HCT116 (cell line): ENCODE results near the gene GABPA. TPM values are rescaled to one million over a fixed set of nuclear protein-coding genes. Genes with fewer than 3 reads are reported as not detected.

Experiments
- ATAC-seq: fragments of 200-7000 bp; cut with Tn5 transposase; 2 replicates; pipeline ENCODE4 v1.9.1; 2020; ENCODE audit warnings: mild to moderate bottlenecking, moderate library complexity
- BruUV-seq: library from RNA; stranded (reverse); fragments of 400-500 nt; replicated peaks from 2 replicates; lab custom pipeline; 2021; lab: Mats Ljungman, UMichigan
- CTCF ChIA-PET: fragments of 300-600 bp; sonication (Branson Sonifier 250); formaldehyde crosslinking; loops from one replicate; lab custom pipeline; 2021; ENCODE audit warnings: antibody characterized with exemption; lab: Charles Lee
- POLR2A ChIA-PET: fragments of 300-600, 350-600 bp; sonication (Branson Sonifier 250); formaldehyde crosslinking; loops from one replicate; lab custom pipeline; 2021; ENCODE audit warnings: antibody characterized with exemption; lab: Charles Lee
- RAD21 ChIA-PET, 2 experiments: fragments of 300-600 bp; sonication (Branson Sonifier 250); formaldehyde crosslinking; loops; one replicate each; lab custom pipeline; 2023; ENCODE audit warnings: low total read pairs in 2 of 2; ENCODE audit not compliant: uncharacterized antibody in 2 of 2, unreplicated experiment in 2 of 2, low non-redundant PET in 1 of 2; lab: Charles Lee
- DNase-seq: peaks from one replicate; pipeline ENCODE4 v3.0.0-alpha.2; 2010; ENCODE audit warnings: low read depth, low spot score
- H2AFZ ChIP-seq: fragments of 200-600 bp; shearing (Covaris generic), sonication (generic); 2 replicates; pipeline ENCODE4 v1.6.1; 2017; ENCODE audit warnings: low read depth, mixed run types, mixed read lengths, antibody characterized with exemption, low read length; ENCODE audit not compliant: poor library complexity, severe bottlenecking
- H3K27ac ChIP-seq: 2 replicates; pipeline ENCODE4 v1.5.1; 2012; ENCODE audit warnings: low read depth, low read length
- H3K27me3 ChIP-seq: fragments of 200-600 bp; sonication (generic); 2 replicates; pipeline ENCODE4 v1.6.1; 2016; ENCODE audit warnings: mixed run types, low read length, mixed read lengths; ENCODE audit not compliant: insufficient read depth
- H3K36me3 ChIP-seq, 2 experiments: fragments of 200-500 bp in 1 of 2; fragments of 200-600 bp in 1 of 2; sonication (Bioruptor generic) in 1 of 2; sonication (generic) in 1 of 2; 2 replicates each; pipeline versions ENCODE4 v1.5.1 to v1.6.1; 2014 to 2016; ENCODE audit warnings: low read length in 2 of 2, inconsistent platforms in 1 of 2, mixed read lengths in 1 of 2, mixed run types in 1 of 2; ENCODE audit not compliant: insufficient read depth in 2 of 2, control insufficient read depth in 1 of 2
- H3K4me1 ChIP-seq, 2 experiments: fragments of 200-600 bp in 1 of 2; sonication (generic) in 1 of 2; 2 replicates each; pipeline versions ENCODE4 v1.5.1 to v1.6.1; 2012 to 2017; ENCODE audit warnings: low read length in 2 of 2, inconsistent platforms in 1 of 2, mild to moderate bottlenecking in 1 of 2, mixed read lengths in 1 of 2, mixed run types in 1 of 2, moderate library complexity in 1 of 2; ENCODE audit not compliant: insufficient read depth in 2 of 2, control insufficient read depth in 1 of 2
- H3K4me2 ChIP-seq: fragments of 200-600 bp; sonication (generic); 2 replicates; pipeline ENCODE4 v1.6.1; 2017; ENCODE audit warnings: mixed run types, low read length, mixed read lengths
- H3K4me3 ChIP-seq, 2 experiments: fragments of 200-600 bp in 1 of 2; sonication (generic) in 1 of 2; replicated peaks in 1 of 2; 2 replicates each; pipeline ENCODE4 v1.5.1; 2011 to 2016; ENCODE audit warnings: low read length in 2 of 2, control low read depth in 1 of 2, low read depth in 1 of 2, mild to moderate bottlenecking in 1 of 2, mixed read lengths in 1 of 2, mixed run types in 1 of 2
- H3K79me2 ChIP-seq: fragments of 200-600 bp; sonication (generic); 2 replicates; pipeline ENCODE4 v1.6.1; 2017; ENCODE audit warnings: mild to moderate bottlenecking, mixed run types, low read length, moderate library complexity, mixed read lengths; ENCODE audit not compliant: insufficient read depth
- H3K9ac ChIP-seq: fragments of 200-600 bp; sonication (generic); 2 replicates; pipeline ENCODE4 v1.6.1; 2016; ENCODE audit warnings: low read length, mixed read lengths
- H3K9me2 ChIP-seq: fragments of 200-600 bp; sonication (generic), shearing (Covaris generic); 2 replicates; pipeline ENCODE4 v1.6.1; 2017; ENCODE audit warnings: mixed run types, mild to moderate bottlenecking, moderate library complexity; ENCODE audit not compliant: insufficient read depth
- H3K9me3 ChIP-seq, 2 experiments: fragments of 200-500 bp in 1 of 2; fragments of 200-600 bp in 1 of 2; sonication (Bioruptor generic) in 1 of 2; sonication (generic) in 1 of 2; 2 replicates each; pipeline ENCODE4 v1.6.1; 2014 to 2017; ENCODE audit warnings: low read length in 2 of 2, mixed read lengths in 2 of 2, inconsistent platforms in 1 of 2, low read depth in 1 of 2, mild to moderate bottlenecking in 1 of 2, mixed run types in 1 of 2, moderate library complexity in 1 of 2; ENCODE audit not compliant: control insufficient read depth in 1 of 2, insufficient read depth in 1 of 2
- H4K20me1 ChIP-seq: fragments of 200-600 bp; sonication (generic), shearing (Covaris generic); 2 replicates; pipeline ENCODE4 v1.6.1; 2017; ENCODE audit warnings: mixed run types, mild to moderate bottlenecking, moderate library complexity; ENCODE audit not compliant: insufficient read depth
- CEBPB ChIP-seq: IDR thresholded peaks from 2 replicates; pipeline ENCODE4 v1.6.1; 2012; ENCODE audit warnings: low read depth
- EZH2 ChIP-seq: fragments of 200-600 bp; sonication (generic); IDR thresholded peaks from 2 replicates; pipeline ENCODE4 v1.6.1; 2017; ENCODE audit warnings: antibody characterized with exemption, mixed run types
- JUND ChIP-seq: IDR thresholded peaks from 2 replicates; pipeline ENCODE4 v1.6.1; 2012
- MAX ChIP-seq: IDR thresholded peaks from 2 replicates; pipeline ENCODE4 v1.6.1; 2012
- POLR2AphosphoS5 ChIP-seq: IDR thresholded peaks from 2 replicates; pipeline ENCODE4 v1.6.1; 2011; ENCODE audit warnings: mild to moderate bottlenecking, low read depth, low read length, moderate library complexity
- SIN3A ChIP-seq: IDR thresholded peaks from 2 replicates; pipeline ENCODE4 v1.6.1; 2012; ENCODE audit warnings: low read depth
- YY1 ChIP-seq: IDR thresholded peaks from 2 replicates; pipeline ENCODE4 v1.6.1; 2011; ENCODE audit warnings: low read length, low read depth, moderate library complexity, mild to moderate bottlenecking; ENCODE audit not compliant: insufficient replicate concordance; ENCODE audit errors: extremely low read depth
- ZFX ChIP-seq: fragments of 450-650 bp; IDR thresholded peaks from 2 replicates; pipeline ENCODE4 v1.6.1; 2017
- ZNF274 ChIP-seq: fragments of 200-500 bp; sonication (Bioruptor generic); IDR thresholded peaks from 2 replicates; pipeline ENCODE4 v1.6.1; 2014; ENCODE audit warnings: mild to moderate bottlenecking, low read depth, low read length, inconsistent platforms
- intact Hi-C: fragments of 100-400 bp; cut with micrococcal nuclease; formaldehyde crosslinking; loops from 2 replicates; pipeline ENCODE4 v1.10.0; 2022
- total RNA-seq: library from RNA; stranded (reverse); gene quantifications from one replicate; pipeline ENCODE4 v1.2.1, GENCODE V29; 2021; ENCODE audit not compliant: unreplicated experiment
- TF ChIP-seq, protein P1 (sequence below): IDR thresholded peaks from 2 replicates; pipeline ENCODE4 v1.6.1; 2012; ENCODE audit warnings: low read depth
- TF ChIP-seq, protein P2 (sequence below): IDR thresholded peaks from 2 replicates; pipeline ENCODE4 v1.6.1; 2011; ENCODE audit warnings: mild to moderate bottlenecking, low read length, moderate library complexity; ENCODE audit not compliant: insufficient replicate concordance; ENCODE audit errors: extremely low read depth

Gene GABPA
- total RNA-seq, 1 experiment from 2014 or later, result 23.6 TPM

- 0 out of 2 replicates have a peak, but pooled peaks cover 3% of the 10 kb centered on the region for H3K9me2 ChIP-seq
- no peak for TF ChIP-seq EZH2
- POLR2A ChIA-PET, result no interaction called here
- H3K36me3 ChIP-seq, result no peaks in the 10 kb centered on the region
- no peak overlapping the region for H3K27ac ChIP-seq
- no peak for DNase-seq
- BruUV-seq, result no TSS peak
- intact Hi-C loops, result no loop called here
- RAD21 ChIA-PET, result no interaction called here
- ATAC-seq, result no peak
- H3K9ac ChIP-seq, result no peak overlapping the region
- H3K9me3 ChIP-seq, result no peaks in the 10 kb centered on the region
- CTCF ChIA-PET, result no interaction called here
- no peaks in the 10 kb centered on the region for H3K4me1 ChIP-seq
- H3K79me2 ChIP-seq, result no peaks in the 10 kb centered on the region
- no peak overlapping the region for H3K4me2 ChIP-seq
- no peaks in the 10 kb centered on the region for H4K20me1 ChIP-seq
- no peak overlapping the region for H2AFZ ChIP-seq
- no peaks in the 10 kb centered on the region for H3K27me3 ChIP-seq
- no peak overlapping the region for H3K4me3 ChIP-seq
These were observed 79.1 kb downstream of the GABPA start for GRCh38 chr21:25813917-25814316.

GRCh38 chr21:25818121-25818520 is 83.3 kb downstream of the GABPA start:
- intact Hi-C loops, result no loop called here
- BruUV-seq, result no TSS peak
- Histone ChIP-seq H3K4me3 (no peak overlapping the region), H3K9me3 (no peaks in the 10 kb centered on the region), H3K27me3 (no peaks in the 10 kb centered on the region), H3K4me2 (no peak overlapping the region), H3K9ac (no peak overlapping the region), H2AFZ (no peak overlapping the region), H3K79me2 (no peaks in the 10 kb centered on the region), H3K9me2 (no peaks in the 10 kb centered on the region), H4K20me1 (no peaks in the 10 kb centered on the region), H3K4me1 (no peaks in the 10 kb centered on the region), H3K36me3 (no peaks in the 10 kb centered on the region), H3K27ac (no peak overlapping the region)
- no peak for ATAC-seq
- ChIA-PET RAD21 (no interaction called here), CTCF (interaction anchor here (2.2 kb wide), 1 partner anchor 17 kb away, joined by 7 read pairs; no protein-coding TSS in a partner anchor), POLR2A (no interaction called here)
- TF ChIP-seq JUND (no peak), CEBPB (no peak), SIN3A (no peak), ZFX (no peak), MAX (no peak), YY1 (no peak), POLR2AphosphoS5 (no peak), ZNF274 (no peak)
- TF ChIP-seq, protein P1, sequence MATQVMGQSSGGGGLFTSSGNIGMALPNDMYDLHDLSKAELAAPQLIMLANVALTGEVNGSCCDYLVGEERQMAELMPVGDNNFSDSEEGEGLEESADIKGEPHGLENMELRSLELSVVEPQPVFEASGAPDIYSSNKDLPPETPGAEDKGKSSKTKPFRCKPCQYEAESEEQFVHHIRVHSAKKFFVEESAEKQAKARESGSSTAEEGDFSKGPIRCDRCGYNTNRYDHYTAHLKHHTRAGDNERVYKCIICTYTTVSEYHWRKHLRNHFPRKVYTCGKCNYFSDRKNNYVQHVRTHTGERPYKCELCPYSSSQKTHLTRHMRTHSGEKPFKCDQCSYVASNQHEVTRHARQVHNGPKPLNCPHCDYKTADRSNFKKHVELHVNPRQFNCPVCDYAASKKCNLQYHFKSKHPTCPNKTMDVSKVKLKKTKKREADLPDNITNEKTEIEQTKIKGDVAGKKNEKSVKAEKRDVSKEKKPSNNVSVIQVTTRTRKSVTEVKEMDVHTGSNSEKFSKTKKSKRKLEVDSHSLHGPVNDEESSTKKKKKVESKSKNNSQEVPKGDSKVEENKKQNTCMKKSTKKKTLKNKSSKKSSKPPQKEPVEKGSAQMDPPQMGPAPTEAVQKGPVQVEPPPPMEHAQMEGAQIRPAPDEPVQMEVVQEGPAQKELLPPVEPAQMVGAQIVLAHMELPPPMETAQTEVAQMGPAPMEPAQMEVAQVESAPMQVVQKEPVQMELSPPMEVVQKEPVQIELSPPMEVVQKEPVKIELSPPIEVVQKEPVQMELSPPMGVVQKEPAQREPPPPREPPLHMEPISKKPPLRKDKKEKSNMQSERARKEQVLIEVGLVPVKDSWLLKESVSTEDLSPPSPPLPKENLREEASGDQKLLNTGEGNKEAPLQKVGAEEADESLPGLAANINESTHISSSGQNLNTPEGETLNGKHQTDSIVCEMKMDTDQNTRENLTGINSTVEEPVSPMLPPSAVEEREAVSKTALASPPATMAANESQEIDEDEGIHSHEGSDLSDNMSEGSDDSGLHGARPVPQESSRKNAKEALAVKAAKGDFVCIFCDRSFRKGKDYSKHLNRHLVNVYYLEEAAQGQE, result no peak
- TF ChIP-seq, protein P2, sequence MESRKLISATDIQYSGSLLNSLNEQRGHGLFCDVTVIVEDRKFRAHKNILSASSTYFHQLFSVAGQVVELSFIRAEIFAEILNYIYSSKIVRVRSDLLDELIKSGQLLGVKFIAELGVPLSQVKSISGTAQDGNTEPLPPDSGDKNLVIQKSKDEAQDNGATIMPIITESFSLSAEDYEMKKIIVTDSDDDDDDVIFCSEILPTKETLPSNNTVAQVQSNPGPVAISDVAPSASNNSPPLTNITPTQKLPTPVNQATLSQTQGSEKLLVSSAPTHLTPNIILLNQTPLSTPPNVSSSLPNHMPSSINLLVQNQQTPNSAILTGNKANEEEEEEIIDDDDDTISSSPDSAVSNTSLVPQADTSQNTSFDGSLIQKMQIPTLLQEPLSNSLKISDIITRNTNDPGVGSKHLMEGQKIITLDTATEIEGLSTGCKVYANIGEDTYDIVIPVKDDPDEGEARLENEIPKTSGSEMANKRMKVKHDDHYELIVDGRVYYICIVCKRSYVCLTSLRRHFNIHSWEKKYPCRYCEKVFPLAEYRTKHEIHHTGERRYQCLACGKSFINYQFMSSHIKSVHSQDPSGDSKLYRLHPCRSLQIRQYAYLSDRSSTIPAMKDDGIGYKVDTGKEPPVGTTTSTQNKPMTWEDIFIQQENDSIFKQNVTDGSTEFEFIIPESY, result no peak
- no peak for DNase-seq
